ENCODE results near the gene ANKS6.

The ANKS6 gene

DNA sequence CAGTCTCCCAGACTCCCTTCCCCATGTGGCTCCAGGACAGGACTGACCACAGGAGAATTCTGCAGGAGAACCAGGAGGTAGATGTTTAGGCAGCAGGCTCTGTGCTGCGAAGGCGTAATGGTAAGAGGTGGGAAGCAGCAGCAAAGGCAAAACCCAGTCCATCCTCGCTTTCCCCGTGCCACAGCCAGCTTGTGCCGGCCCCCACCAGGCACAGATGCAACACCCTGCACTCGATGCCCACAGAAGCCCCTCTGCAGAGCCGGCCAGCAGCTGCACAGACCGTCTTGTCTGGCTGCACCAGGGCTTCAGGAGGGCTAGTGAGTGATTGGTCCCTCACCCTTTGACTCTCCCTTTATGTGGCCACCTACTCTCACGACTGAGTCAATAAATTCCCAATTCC, 28.0 kb downstream of the ANKS6 start:
- DNase-seq (ENCODE audit: low read depth) = no peak
- H3K4me3 ChIP-seq (ENCODE audit: control insufficient read depth, low read depth, low read length) = no peak overlapping the region
- TF ChIP-seq, protein P1, sequence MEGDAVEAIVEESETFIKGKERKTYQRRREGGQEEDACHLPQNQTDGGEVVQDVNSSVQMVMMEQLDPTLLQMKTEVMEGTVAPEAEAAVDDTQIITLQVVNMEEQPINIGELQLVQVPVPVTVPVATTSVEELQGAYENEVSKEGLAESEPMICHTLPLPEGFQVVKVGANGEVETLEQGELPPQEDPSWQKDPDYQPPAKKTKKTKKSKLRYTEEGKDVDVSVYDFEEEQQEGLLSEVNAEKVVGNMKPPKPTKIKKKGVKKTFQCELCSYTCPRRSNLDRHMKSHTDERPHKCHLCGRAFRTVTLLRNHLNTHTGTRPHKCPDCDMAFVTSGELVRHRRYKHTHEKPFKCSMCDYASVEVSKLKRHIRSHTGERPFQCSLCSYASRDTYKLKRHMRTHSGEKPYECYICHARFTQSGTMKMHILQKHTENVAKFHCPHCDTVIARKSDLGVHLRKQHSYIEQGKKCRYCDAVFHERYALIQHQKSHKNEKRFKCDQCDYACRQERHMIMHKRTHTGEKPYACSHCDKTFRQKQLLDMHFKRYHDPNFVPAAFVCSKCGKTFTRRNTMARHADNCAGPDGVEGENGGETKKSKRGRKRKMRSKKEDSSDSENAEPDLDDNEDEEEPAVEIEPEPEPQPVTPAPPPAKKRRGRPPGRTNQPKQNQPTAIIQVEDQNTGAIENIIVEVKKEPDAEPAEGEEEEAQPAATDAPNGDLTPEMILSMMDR (IDR thresholded peaks at IDR 0.05; ENCODE audit: control insufficient read depth, insufficient read depth, low read depth, low read length, missing control alignments) = no peak

- H3K4me3 ChIP-seq (ENCODE audit: control insufficient read depth, low read depth, low read length) = no peak overlapping the region
- DNase-seq (ENCODE audit: low read depth) = no peak
- TF ChIP-seq, protein P1 (IDR thresholded peaks at IDR 0.05; ENCODE audit: control insufficient read depth, insufficient read depth, low read depth, low read length, missing control alignments) = no peak
Observed at GRCh38 chr9:98767915-98768314, 28.4 kb downstream of the ANKS6 start.

GRCh38 chr9:98767196-98767595, 29.2 kb downstream of the ANKS6 start:
- TF ChIP-seq, protein P1 (IDR thresholded peaks at IDR 0.05; ENCODE audit: control insufficient read depth, insufficient read depth, low read depth, low read length, missing control alignments) = no peak
- H3K4me3 ChIP-seq (ENCODE audit: control insufficient read depth, low read depth, low read length) = no peak overlapping the region
- no peak for DNase-seq (ENCODE audit: low read depth)

DNA sequence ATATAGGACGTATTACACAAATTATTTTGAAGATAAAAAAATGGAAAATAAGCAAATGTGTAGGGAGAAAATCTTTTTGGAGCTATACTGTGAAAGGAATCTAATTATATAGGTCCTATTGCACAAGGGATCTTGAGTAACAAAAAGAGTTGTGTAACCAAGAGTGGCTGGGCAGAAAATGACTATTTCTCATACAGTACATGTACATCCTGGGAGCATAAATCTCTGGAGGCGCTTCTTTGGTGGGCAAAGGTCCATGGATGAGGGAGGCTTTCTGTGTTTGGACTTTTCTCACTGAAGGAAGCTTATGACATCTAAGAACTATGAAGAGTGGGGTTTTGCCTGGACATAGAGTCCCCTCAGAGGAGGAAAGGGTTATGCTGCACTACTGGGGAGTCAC, 29.8 kb downstream of the ANKS6 start:
- TF ChIP-seq, protein P1 (IDR thresholded peaks at IDR 0.05; ENCODE audit: control insufficient read depth, insufficient read depth, low read depth, low read length, missing control alignments) = no peak
- no peak for DNase-seq (ENCODE audit: low read depth)
- H3K4me3 ChIP-seq (ENCODE audit: control insufficient read depth, low read depth, low read length) = no peak overlapping the region

GRCh38 chr9:98765256-98765655, 31.1 kb downstream of the ANKS6 start:
- DNase-seq (ENCODE audit: low read depth) = no peak
- TF ChIP-seq, protein P1 (IDR thresholded peaks at IDR 0.05; ENCODE audit: control insufficient read depth, insufficient read depth, low read depth, low read length, missing control alignments) = no peak

DNA sequence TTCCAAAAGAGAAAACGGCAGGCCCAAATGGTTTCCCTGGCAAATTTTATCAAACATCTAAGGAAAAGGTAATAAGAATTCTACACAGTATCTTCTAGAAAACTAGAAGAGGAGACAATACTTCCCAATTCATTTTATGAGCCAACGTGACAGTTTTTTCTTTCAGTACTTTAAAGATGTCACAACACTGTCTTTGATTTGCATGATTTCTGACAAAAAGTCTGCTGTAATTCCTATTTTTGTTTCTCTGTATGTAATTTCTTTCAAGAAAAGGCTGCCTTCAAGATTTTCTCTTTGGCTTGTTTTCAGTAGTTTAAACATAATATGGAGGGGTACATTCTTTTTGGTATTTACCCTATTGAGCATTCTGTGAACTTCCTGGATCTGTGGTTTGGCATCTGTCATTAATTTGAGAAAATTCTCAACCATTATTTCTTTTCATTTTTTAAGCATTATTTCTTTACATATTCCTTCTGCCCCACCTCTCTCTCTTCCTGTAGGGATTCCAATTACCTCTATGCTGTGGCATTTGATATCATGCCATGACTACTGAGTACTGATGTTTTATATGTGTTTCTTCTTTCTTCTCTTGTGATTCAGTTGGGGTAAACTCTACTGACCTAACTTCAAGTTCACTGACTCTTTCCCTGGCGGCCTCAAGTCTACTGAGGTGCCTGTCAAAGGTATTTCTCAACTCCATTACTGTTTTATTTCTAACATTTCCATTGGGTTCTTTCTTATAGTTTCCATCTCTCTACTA, 32.2 kb downstream of the ANKS6 start:
- no peak for DNase-seq (ENCODE audit: low read depth)

More at GRCh38 chr9:98765256-98765655, 31.1 kb downstream of the ANKS6 start:
- H3K4me3 ChIP-seq (ENCODE audit: control insufficient read depth, low read depth, low read length) = no peak overlapping the region

More for the DNA sequence above, 32.2 kb downstream of the ANKS6 start:
- H3K4me3 ChIP-seq (ENCODE audit: control insufficient read depth, low read depth, low read length) = no peak overlapping the region
- TF ChIP-seq, protein P1 (IDR thresholded peaks at IDR 0.05; ENCODE audit: control insufficient read depth, insufficient read depth, low read depth, low read length, missing control alignments) = no peak

Measured in AG09309 (cell line).